ENCODE measurements around the gene COQ4.
"Not testable (repeated sequence)": the region's sequence is repeated elsewhere in the genome, so short reads cannot be mapped to it uniquely, and the experiment has no call there.

Gene COQ4

DNA sequence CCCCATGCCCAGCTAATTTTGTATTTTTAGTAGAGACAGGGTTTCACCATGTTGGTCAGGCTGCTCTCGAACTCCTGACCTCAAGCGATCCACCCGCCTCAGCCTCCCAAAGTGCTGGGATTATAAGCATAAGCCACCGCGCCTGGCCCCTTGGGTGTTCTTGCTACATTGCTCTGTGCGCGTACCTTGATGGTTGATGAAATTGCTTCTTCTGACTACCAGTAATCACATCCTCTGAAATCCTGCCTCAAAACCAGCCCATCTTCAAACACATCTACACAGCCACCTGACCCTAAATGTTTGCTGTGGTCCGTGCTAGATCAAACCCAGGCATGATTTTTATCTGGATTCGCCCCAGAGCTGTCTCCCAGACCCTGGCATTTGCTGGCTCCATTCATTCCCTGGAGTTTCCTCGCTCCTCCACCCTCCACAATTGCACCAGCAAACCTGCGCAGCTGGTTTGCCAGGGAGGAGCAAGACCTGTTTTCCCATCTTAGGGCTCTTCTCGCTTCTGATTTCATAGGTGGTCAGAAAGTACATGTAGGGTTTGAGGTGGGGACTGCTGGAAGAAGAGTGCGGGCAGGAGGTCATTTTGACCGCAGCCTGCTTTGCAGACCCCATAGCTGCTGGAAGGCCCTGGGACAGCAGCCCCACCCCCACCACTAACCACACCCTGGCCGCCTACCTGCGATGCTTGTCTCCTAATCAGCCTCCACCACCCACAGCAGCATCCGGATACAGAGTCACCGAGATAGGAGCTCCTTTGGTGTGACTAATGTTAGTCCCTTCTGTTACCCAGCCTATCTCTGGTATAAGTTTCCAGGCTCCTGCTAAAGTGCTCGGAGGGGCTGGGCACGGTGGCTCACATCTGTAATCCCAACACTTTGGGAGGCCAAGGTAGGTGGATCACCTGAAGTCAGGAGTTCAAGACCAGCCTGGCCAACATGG lies 23.8 kb upstream of the COQ4 start:
- FAIRE-seq (no peak), DNase-seq (ENCODE audit: low spot score) (no peak)

DNA sequence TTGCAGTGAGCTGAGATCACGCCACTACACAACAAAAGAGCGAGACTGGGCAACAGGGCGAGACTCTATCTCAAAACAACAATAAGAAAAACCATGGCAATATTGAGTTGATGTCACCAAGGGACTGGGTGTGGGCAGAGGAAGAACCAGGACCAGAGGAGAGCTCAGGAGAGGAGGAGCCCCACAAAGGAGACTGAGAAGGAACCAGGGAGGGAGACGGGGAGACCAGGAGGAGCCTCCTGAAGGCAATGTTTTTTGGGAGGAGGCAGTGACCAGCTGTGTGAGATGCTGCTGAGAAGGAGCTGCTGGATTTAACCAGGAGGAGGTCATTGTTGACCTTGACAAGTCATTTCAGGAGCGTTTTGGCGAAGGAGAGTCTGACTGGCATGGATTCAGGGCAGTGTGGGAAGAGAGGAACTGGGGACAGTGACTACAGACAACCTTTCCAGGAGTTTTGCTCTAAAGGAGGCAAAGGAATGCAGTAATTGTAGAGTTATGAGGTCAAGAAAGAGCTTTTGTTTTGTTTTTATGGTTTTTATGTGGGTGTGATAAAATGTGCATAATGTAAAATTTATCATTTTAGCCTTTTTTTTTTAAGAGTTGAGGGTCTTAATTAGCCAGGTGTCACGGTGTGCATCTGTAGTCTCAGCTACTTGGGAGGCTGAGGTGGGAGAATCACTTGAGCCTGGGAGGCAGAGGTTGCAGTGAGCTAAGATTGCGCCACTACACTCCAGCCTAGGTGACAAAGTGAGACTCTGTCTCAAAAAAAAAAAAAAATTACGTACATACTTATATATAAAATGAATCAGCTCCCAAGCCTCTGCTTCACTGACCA lies 18.3 kb upstream of the COQ4 start:
- DNase-seq (ENCODE audit: low spot score) (no peak), FAIRE-seq (no peak)

DNA sequence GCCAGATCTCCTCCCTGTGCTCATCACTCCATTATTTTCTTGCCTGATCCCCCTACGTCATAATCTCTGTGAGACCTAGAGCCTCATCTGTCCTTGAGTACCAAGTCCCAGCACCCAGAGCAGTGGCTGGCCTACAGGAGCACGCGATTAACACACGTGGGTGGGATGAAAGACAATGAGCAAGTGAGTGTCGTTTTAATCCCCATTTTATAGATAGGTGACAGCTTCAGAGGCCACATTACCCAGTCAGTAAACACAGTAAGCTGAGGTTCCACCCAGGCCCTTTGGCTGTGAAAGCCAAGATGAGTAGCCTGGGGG lies 17.7 kb upstream of the COQ4 start:
- DNase-seq (ENCODE audit: low spot score) (no peak), FAIRE-seq (no peak)

DNA sequence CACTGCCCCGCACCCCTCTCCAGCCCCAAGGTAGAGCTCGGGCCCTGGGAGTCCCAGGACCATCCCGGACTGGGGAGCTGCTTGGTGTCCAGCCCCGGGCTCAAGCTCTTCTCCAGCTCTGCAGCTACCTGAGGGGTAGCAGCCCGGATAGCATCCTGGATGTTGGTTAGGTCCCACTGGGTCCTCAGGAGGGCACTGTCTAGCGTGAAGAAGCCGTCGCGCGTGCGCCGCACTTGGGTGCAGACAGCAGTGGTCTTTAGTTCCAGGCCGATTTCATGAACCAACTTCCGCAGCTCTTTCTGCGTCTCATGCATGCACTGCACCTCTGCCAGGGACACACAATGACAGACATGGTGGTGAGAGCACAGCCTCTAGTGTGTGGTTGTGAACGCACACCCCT lies 13.1 kb upstream of the COQ4 start:
- FAIRE-seq = no peak
- no peak for DNase-seq (ENCODE audit: low spot score)

DNA sequence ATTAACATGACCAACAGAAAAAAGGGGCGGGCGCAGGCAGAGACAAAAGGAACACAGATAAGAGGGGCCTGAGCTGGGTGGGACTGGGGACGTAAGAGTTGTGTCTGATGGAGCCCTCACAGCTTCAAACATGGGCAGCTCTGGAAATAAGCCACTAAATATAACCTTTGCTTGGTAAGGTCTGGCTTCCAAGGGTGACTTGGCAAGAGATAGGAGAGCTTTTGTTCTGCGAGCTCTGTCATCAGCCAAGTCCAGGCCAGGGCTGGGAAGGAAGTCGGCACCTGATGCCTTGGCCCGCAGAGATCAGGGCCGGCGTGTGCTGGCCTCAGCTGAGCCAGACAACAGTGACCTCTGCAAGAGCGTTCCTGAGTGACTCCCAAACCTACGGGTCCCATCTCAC lies 12.2 kb upstream of the COQ4 start:
- FAIRE-seq (no peak), DNase-seq (ENCODE audit: low spot score) (no peak)

DNA sequence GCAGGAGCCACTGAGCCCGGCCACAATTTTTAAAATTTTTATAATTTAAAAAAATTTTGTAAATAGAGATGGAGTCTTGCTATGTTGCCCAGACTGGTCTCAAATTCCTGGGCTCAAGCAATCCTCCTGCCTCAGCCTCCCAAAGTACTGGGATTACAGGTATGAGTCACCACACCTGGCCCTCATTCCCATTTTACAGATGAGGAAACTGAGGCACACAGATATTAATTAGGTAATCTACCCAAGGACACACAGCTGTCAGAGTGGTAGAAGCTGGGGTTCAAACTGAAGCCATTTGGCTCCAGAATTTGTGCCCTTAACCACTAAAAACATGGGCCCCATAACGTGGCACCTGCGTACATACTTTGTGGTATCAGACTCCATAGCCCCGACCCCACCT lies 7.9 kb upstream of the COQ4 start:
- no peak for DNase-seq (ENCODE audit: low spot score)

DNA sequence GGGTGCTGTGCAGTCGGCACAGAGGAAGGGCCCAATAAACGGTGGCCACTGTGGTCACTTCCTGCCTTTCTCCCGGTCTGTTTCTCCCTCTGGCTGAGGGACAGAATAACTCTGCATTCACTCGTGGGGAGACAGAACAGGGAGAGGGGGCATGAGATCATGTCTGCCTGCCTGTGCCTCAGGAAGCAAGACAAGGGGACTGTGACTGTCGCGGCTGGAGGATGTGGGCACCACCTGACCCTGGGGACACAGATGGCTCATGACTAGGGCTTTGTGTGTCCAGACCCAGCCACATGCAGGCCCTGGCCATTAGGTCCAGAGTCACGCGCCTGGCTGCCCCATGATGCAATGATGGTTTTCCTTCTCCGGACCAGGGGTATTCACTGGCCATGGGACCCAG lies 6.2 kb upstream of the COQ4 start:
- FAIRE-seq (no peak), DNase-seq (ENCODE audit: low spot score) (no peak)

More for the DNA sequence above, 7.9 kb upstream of the COQ4 start:
- FAIRE-seq = no peak

DNA sequence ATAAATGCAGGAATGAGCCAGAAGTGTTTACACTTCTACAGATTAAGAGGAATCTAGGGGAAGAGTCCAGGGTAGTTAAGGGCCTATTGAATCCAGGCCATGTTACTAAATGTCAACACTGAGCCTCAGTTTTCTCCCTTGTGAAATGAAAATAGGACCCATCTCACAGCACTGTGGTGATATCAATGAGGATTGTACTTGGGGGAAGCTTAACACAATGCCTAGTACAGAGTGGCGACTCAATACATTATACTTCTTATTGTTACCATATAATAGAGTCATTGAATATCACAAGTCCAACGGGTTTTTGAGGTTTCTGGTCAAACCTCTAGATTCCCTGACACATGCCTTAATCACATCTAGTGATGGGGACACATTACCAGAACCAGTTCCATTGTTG lies 5.0 kb upstream of the COQ4 start:
- FAIRE-seq (no peak), DNase-seq (ENCODE audit: low spot score) (no peak)

DNA sequence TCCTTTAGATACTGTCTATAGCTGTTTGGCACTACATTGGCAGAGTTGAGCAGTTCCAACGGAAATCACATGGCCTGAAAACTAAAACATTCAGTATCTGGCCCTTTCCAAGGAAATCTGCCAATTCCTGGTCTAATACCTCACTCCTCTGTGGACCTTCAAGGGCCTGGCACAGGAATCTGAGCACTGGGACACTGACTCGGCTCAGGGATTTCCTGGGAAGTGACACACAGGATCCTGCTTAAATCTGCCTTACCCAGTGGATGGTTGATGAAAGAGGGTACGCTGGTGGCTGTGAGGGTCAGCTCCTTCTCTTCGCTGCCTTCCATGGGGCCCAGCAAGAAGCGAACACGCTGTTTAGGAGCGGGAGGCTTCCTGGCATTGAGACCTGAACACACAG lies 1.3 kb upstream of the COQ4 start:
- DNase-seq (ENCODE audit: low spot score) = no peak
- no peak for FAIRE-seq

DNA sequence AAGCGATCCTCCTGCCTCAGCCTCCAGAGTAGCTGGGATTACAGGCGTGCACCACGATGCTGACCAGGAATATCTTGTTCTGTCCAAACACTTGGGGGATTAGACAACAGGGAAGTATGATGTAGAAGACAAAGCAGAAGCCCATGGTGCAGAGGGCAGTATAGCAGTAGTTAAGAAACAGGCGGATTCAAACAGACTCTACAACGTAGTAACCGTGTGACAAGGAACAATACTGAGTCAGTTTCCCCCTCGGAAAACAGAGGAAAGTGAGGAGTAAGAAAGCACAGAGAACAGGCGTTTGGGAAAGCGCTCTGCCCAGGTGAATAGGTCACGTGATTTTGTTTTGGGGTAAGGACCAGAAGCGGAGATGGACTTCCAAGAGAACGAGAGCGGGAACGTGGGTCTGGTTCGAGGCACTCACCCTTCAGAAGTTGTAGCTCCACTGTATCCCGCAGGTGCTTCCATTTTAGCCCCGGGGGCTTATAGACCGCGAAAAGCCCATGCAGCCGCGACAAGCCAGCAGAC lies 698 bp upstream of the COQ4 start:
- FAIRE-seq = no peak
- DNase-seq (ENCODE audit: low spot score) = no peak

DNA sequence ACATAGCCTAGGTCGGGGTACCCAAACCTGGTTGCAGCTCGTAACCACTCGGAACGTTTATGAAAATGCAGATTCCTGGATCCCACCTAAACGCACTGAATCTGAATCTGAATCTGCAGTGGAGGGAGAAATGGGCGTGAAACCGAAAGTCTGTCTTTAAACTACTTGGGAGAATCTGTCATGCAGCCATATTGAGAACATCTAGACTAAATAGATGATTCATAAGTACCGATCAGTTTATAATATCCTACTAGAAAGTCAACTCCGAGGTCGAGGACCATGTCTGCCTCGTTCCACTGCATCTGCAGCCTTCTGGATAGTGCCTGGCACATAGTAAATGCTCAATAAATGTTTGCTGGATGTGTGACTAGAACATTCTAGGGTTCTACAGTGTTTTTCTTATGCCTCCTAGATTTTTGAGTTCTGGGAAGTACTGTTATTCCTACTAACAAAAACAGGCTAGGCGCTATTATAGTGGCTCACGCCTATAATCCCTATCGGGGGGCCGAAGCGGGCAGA lies 632 bp downstream of the COQ4 start:
- FAIRE-seq (no peak), DNase-seq (ENCODE audit: low spot score) (no peak)

DNA sequence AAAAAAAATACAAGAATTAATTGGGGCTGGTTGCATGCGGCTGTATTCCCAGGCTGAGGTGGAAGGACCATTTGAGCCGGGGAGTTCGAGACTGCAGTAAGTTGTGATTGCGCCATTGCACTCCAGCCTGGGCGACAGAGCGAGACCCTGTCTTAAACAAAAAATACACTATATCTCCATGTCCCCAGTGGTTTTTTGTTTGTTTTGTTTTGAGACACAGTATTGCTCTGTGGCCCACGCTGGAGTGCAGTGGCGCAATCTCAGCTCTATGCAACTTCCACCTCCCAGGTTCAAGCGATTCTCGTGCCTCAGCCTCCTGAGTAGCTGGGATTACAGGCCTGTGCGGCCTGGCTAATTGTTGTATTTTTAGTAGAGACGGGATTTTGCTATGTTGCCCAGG lies 1.2 kb downstream of the COQ4 start:
- DNase-seq (ENCODE audit: low spot score) (no peak), FAIRE-seq (no peak)

DNA sequence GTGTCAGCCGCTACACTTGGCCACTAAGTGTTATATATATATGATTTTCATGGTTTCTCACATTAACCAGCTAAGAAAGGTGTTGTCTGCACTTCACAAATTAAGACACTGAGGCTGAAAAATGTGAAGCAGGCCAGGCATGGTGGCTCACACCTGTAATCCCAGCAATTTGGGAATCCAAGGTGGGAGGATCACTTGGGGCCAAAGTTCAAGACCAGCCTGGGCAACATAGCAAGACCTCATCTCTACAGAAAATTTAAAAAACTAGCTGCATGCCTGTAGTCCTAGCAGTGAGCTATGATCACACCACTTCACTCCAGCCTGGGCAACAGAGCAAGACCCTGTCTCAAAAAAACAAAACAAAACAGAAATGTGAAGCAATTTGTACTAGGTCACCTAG lies 1.8 kb downstream of the COQ4 start:
- no peak for FAIRE-seq
- no peak for DNase-seq (ENCODE audit: low spot score)

DNA sequence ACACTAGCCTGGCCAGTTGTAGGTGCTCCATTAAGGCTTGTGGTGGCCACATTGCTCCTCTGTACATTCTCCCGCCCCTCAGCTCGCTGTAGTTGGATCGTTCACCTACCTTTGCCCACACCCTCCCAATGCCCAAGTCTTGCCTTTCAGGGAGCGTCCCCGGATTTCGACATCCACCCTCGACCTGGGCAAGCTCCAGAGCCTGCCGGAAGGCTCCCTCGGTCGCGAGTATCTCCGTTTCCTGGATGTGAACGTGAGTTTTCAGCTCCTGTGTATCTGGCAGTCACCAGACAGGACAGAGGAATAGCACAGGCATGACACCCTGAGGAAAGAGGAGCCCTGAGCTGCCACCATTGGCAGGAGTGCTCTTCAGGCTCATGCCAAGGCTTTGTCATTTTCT lies 3.0 kb downstream of the COQ4 start:
- FAIRE-seq (no peak), DNase-seq (ENCODE audit: low spot score) (no peak)

DNA sequence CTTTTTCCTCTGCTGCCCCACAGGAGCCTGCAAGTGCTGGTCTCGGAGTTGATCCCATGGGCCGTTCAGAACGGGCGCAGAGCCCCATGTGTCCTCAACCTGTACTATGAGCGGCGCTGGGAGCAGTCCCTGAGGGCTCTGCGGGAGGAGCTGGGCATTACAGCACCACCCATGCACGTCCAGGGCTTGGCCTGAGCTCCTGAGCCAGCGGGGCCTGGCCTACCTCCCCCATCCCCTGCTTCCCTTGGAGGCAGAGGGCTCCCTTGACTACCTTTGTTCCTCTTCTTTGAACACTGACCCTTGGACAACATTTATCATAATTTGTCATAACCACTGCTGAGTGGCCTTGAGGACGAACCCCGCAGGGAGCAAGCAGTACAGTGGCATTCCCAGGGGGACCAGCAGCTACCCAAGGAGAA lies 10.8 kb downstream of the COQ4 start:
- FAIRE-seq = no peak

DNA sequence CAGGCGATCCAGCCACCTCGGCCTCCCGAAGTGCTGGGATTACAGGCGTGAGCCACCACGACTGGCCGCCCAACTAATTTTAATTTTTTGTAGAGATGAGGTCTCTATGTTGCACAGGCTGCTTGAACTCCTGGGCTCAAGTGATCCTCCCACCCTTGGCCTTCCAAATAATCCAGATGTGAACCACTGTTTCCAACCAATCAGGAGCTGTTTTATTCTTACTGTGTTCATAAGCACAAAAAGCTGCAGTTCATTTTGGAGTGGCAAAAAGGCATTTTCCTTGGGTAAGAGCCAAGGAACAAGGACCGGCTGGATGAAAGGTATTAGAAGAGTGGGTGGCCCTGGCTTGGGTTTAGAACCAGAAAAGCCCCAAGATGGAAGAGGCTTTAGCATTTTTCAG lies 12.5 kb downstream of the COQ4 start:
- FAIRE-seq = no peak
- DNase-seq (ENCODE audit: low spot score) = no peak

More for the DNA sequence above, 10.8 kb downstream of the COQ4 start:
- DNase-seq (ENCODE audit: low spot score) = no peak

DNA sequence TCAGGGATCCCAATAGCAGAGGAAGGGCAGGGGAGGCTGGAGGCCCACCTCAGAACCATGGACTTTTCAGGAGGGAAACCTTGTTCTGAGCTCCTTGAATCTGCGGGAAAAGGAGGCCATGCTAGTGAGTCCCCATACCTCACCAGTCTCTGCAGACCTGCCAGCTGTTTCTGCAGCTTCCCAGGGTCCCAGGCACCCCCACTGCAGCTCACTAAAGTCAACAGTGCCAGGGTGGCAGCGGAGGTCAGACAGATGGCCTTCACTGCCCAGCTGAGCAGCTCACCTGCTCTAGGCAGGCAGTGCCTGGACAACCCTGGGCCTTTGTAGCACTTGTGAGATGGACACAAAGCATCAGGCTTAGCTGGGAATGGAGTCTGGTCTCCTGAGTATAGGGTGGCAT lies 13.3 kb downstream of the COQ4 start:
- FAIRE-seq (no peak), DNase-seq (ENCODE audit: low spot score) (no peak)

DNA sequence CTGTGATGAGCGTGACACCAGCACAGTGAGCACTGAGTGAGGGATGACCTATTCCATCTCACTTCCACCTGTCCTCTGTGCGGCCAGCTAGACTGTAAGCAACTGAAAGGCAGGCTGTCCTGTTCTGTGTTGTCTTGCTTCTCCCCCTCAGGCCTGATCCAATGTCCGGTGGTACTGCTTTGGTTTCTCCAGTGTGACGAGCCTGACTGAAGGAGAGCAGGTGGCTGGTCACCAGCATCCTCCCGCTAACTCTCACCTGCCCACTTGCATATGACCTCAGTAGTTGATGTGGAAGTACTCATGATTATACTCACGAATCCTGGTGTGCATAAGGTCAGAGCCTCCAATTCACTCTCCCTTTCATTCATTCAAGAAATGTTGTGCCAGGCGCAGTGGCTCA lies 15.3 kb downstream of the COQ4 start:
- FAIRE-seq (no peak), DNase-seq (ENCODE audit: low spot score) (no peak)

DNA sequence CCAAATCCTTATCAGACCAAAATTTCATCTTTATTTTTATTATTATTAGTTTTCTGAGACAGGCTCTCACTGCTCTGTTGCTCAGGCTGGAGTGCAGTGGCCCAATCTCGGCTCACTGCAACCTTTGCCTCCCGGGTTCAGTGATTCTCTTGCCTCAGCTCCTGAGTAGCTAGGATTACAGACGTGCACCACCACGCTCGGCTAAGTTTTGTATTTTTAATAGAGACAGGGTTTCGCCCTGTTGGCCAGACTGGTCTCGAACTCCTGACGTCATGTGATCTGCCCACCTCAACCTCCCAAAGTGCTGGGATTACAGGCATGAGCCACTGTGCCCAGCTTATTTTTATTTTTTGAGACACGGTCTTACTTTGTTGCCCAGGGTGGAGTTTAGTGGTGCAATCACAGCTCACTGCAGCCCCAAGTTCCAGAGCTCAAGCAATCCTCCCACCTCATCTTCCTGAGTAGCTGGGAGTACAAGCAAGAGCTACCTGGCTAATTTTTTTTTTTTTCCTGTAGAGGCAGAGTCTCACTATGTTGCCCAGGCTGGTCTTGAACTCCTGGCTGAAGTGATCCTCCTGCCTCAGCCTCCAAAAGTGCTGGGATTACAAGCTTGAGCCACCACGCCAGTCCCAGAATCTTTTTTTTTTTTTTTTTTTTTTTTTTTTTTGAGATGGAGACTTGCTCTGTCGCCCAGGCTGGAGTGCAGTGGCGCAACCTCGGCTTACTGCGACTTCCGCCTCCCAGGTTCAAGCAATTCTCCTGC lies 16.4 kb downstream of the COQ4 start:
- not testable (repeated sequence) for FAIRE-seq; DNase-seq (ENCODE audit: low spot score)

DNA sequence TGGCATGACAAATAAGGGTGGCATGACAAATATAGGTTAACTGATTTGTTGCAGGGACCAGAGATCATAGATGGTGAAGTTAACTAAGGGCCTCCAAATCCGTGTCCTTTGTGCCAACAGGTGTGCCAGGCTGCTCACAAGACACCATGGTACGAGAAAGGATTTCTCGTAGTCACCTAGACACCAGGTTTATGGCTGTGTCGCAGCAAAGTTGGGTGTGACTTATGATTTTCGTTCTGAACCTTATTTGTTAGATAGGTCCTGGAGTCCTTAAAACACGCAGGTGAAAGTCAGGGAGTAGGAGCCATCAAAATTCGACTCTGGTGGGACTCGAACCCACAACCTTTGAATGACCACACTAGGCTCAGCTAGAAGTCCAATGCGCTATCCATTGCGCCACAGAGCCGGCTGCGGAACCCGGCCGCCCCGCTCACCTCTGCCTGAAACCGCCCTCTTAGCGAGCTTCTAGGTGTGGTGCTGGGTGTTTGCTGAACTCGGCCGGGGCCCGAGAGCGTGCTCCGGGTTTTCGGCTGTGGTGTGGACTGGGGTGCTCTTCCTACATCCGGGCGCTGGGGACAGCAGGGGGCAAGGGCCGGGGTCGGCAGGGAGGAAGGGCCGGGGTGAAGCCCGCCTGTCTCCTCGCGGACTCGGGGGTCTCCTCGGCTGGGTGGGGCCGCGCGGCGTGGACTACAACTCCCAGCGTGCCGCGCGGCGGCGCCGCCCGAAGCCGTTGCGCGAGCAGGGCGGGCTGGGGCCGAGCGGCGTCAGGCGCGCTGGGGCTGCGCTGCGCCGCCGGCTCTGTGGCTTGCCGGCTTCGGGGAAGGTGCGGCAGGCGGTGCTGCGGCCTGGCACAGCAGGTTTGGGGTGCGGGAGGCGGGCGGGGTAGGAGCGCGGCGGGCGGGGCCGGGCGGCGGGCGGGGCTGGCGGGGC lies 17.4 kb downstream of the COQ4 start, which contains the start of gene SLC27A4:
Gene SLC27A4 (plus strand): TSS at position 767 of the 930 bp plus-strand sequence. CDS start 2,606 bp downstream, outside the sequence.
- FAIRE-seq = no peak
- DNase-seq (ENCODE audit: low spot score) = peak; percentile 92

Data from urothelium cell line (cell line).